HG03025 (cell line): ENCODE data around the gene ENTPD2.
"Not testable (repeated sequence)": the region's sequence is repeated elsewhere in the genome, so short reads cannot be mapped to it uniquely, and the experiment has no call there.

Source experiments
- ATAC-seq: cut with Tn5 transposase; IDR thresholded peaks from one replicate; pipeline ENCODE4 v1.9.1; 2021; ENCODE audit warnings: mild to moderate bottlenecking, moderate library complexity; ENCODE audit not compliant: unreplicated experiment, low FRiP score

ENTPD2 gene

GRCh38 chr9:137048655-137049543 lies 5.0 kb downstream of the ENTPD2 start:
- no peak for ATAC-seq

- ATAC-seq: no peak
These were observed 7.6 kb downstream of the ENTPD2 start, which contains the start of gene NPDC1 for GRCh38 chr9:137046088-137046787. Gene NPDC1 (minus strand): TSS chr9:137046177. CDS start chr9:137045989, 188 bp downstream.

GRCh38 chr9:137045294-137046087 lies 8.4 kb downstream of the ENTPD2 start:
- ATAC-seq: no peak

GRCh38 chr9:137044502-137045177 lies 9.2 kb downstream of the ENTPD2 start:
- no peak for ATAC-seq

- ATAC-seq: no peak
These were observed 9.8 kb downstream of the ENTPD2 start for GRCh38 chr9:137044037-137044436.

- no peak for ATAC-seq
These were observed 10.8 kb downstream of the ENTPD2 start for GRCh38 chr9:137042751-137043727.

- no peak for ATAC-seq
These were observed 12.7 kb downstream of the ENTPD2 start for GRCh38 chr9:137041124-137041523.

GRCh38 chr9:137040568-137040967 lies 13.3 kb downstream of the ENTPD2 start:
- ATAC-seq: no peak

- no peak for ATAC-seq
These were observed 14.1 kb downstream of the ENTPD2 start for GRCh38 chr9:137039611-137040366.

- ATAC-seq: no peak
These were observed 14.9 kb downstream of the ENTPD2 start for GRCh38 chr9:137038916-137039315.

GRCh38 chr9:137037483-137037882 lies 16.4 kb downstream of the ENTPD2 start:
- no peak for ATAC-seq

- ATAC-seq: no peak
These were observed 16.8 kb downstream of the ENTPD2 start for GRCh38 chr9:137037035-137037434.

GRCh38 chr9:137035937-137036336 lies 17.9 kb downstream of the ENTPD2 start:
- ATAC-seq: no peak

- ATAC-seq: no peak
These were observed 18.4 kb downstream of the ENTPD2 start for GRCh38 chr9:137035507-137035834.

- ATAC-seq: no peak
These were observed 19.0 kb downstream of the ENTPD2 start for GRCh38 chr9:137034709-137035506.

- ATAC-seq: no peak
These were observed 19.7 kb downstream of the ENTPD2 start for GRCh38 chr9:137034039-137034708.

- ATAC-seq: not testable (repeated sequence)
These were observed 20.4 kb downstream of the ENTPD2 start for GRCh38 chr9:137033481-137033880.
